ENCODE results near the gene SPATS1. TPM values are rescaled to one million over a fixed set of nuclear protein-coding genes. Genes with fewer than 3 reads are reported as not detected.

SPATS1 gene
- total and polyA plus RNA-seq, 2 of the 4 experiments (the other 2 are of a cell fraction): not detected

GRCh38 chr6:44294832-44295791 lies 47.3 kb upstream of the SPATS1 start:
- WGBS, 2 experiments (ENCODE audit: extremely low coverage in 2 of 2, insufficient read length in 1 of 2): 65% methylated on average over 3 of the region's 7 CpGs; no CpG with 5 or more reads in 1 of the 2 experiments
- TF ChIP-seq RAD21 (IDR thresholded peaks at IDR 0.05; ENCODE audit: low read length) (no peak), CEBPB (IDR thresholded peaks at IDR 0.05; ENCODE audit: low read depth, low read length) (no peak), SMC3 (IDR thresholded peaks at IDR 0.05; ENCODE audit: low read depth, low read length) (no peak), RCOR1 (IDR thresholded peaks at IDR 0.05; ENCODE audit: insufficient replicate concordance, low read length) (no peak), CHD1 (IDR thresholded peaks at IDR 0.05; ENCODE audit: low read depth, low read length) (no peak), BHLHE40 (IDR thresholded peaks at IDR 0.05; ENCODE audit: low read depth, low read length) (no peak), MAZ (IDR thresholded peaks at IDR 0.05; ENCODE audit: borderline replicate concordance, low read depth, low read length) (no peak), MXI1 (IDR thresholded peaks at IDR 0.05; ENCODE audit: borderline replicate concordance, low read depth, low read length) (no peak), ELK1 (IDR thresholded peaks at IDR 0.05; ENCODE audit: borderline replicate concordance, low read depth, low read length) (no peak), USF2 (IDR thresholded peaks at IDR 0.05; ENCODE audit: low read depth, low read length) (no peak), MAFK (IDR thresholded peaks at IDR 0.05; ENCODE audit: low read depth, low read length) (no peak), NFE2L2 (IDR thresholded peaks at IDR 0.05; ENCODE audit: low read depth, low read length) (no peak), FOS (IDR thresholded peaks at IDR 0.05; ENCODE audit: low read depth, low read length) (no peak), POLR2A (IDR thresholded peaks at IDR 0.05; ENCODE audit: low read depth, low read length) (no peak), RFX5 (IDR thresholded peaks at IDR 0.05; ENCODE audit: low read depth, low read length) (no peak)

More at GRCh38 chr6:44294832-44295791, 47.3 kb upstream of the SPATS1 start:
- H3K36me3 ChIP-seq (ENCODE audit: control insufficient read depth, insufficient read depth, low read length): no peaks in the 10 kb centered on the region
- no peak overlapping the region for H3K4ac ChIP-seq (ENCODE audit: low read depth, low read length)
- H2BK15ac ChIP-seq (ENCODE audit: low read depth, low read length): no peak overlapping the region
- in situ Hi-C loops (cut with MboI; ENCODE audit: low sequenced_read_pairs) (no loop called here), dilution Hi-C loops (cut with HindIII; ENCODE audit: low sequenced_read_pairs, unreplicated experiment) (no loop called here), intact Hi-C loops (cut with micrococcal nuclease) (no loop called here)
- no peak overlapping the region for H3K14ac ChIP-seq (replicated peaks; ENCODE audit: low read depth, low read length)
- DNase-seq (no peak), ATAC-seq (ENCODE audit: low read depth) (no peak)
- H3K9me3 ChIP-seq (ENCODE audit: control insufficient read depth, insufficient read depth, low read length): no peaks in the 10 kb centered on the region
- no peak overlapping the region for H2BK20ac ChIP-seq (ENCODE audit: low read depth, low read length)
- H3K79me1 ChIP-seq (ENCODE audit: low read depth in 1 of 2, low read length in 2 of 2): no peaks in the 10 kb centered on the region
- no peaks in the 10 kb centered on the region for H3K4me1 ChIP-seq (ENCODE audit: control insufficient read depth, insufficient read depth, low read length)
- no peak overlapping the region for H4K91ac ChIP-seq (ENCODE audit: insufficient read depth, low read depth, low read length)
- ChIA-PET POLR2A (ENCODE audit: unreplicated experiment) (no interaction called here), CTCF (interaction anchor here (1.1 kb wide), 1 partner anchor 18 kb away, joined by 3 read pairs; the partner anchor contains the start of gene AARS2)
- H3K9me1 ChIP-seq (ENCODE audit: insufficient read depth, low read length): no peaks in the 10 kb centered on the region; the same call in 1 of the 2 replicates
- no peak overlapping the region for H2AK5ac ChIP-seq (ENCODE audit: low read depth, low read length)
- H3K56ac ChIP-seq (ENCODE audit: extremely low read depth, insufficient read depth, low read length): no peak overlapping the region
- H2BK5ac ChIP-seq (ENCODE audit: low read depth, low read length, poor library complexity, severe bottlenecking): no peak overlapping the region
- H4K5ac ChIP-seq (ENCODE audit: low read depth, low read length): no peak overlapping the region
- H2BK120ac ChIP-seq (ENCODE audit: low read depth, low read length): no peak overlapping the region
- no peak overlapping the region for H4K8ac ChIP-seq (ENCODE audit: low read depth in 2 of 2, low read length in 2 of 2)
- no peak overlapping the region for H2AFZ ChIP-seq (replicated peaks; ENCODE audit: low read length, poor library complexity)
- no TSS peak for BruUV-seq (replicated peaks)
- no peak overlapping the region for H3K27ac ChIP-seq (ENCODE audit: insufficient read depth, low read length)
- H3K4me2 ChIP-seq (ENCODE audit: low read depth, low read length): no peak overlapping the region
- no peak overlapping the region for H3K18ac ChIP-seq (ENCODE audit: low read depth, low read length)
- H2AK9ac ChIP-seq (replicated peaks; ENCODE audit: low read depth, low read length, poor library complexity): no peak overlapping the region
- H3K27me3 ChIP-seq (ENCODE audit: control insufficient read depth, insufficient read depth, low read length): peaks cover 50% of the 10 kb centered on the region
- H3K9ac ChIP-seq (ENCODE audit: low read depth, low read length): no peak overlapping the region
- no peaks in the 10 kb centered on the region for H4K20me1 ChIP-seq (ENCODE audit: insufficient read depth, low read length)
- H3K23ac ChIP-seq (ENCODE audit: low read depth, low read length): no peak overlapping the region
- H3K4me3 ChIP-seq (ENCODE audit: insufficient read depth, low read depth, low read length): no peak overlapping the region
